DMS53 (cell line): Measurements from ENCODE around the gene ZNF296.
A peak's percentile ranks its signal among the peaks of the same experiment; 100 is the strongest.
"Not testable (repeated sequence)": the region's sequence is repeated elsewhere in the genome, so short reads cannot be mapped to it uniquely, and the experiment has no call there.

ENCODE experiments used
- DNase-seq: peaks from one replicate; lab custom pipeline; 2025; lab: John Stamatoyannopoulos, UW

ZNF296 gene

GRCh38 chr19:45076029-45076850 is at the start of gene ZNF296:
Gene ZNF296, minus strand, starts transcription at chr19:45076478. Its CDS starts 105 bp downstream, at chr19:45076373.
- DNase-seq: peak; percentile 92

GRCh38 chr19:45125360-45125759 is 49.1 kb upstream of the ZNF296 start:
- no peak for DNase-seq

- DNase-seq: no peak
Observed at GRCh38 chr19:45124021-45124420, 47.7 kb upstream of the ZNF296 start.

- DNase-seq: peak; percentile 12
Observed at GRCh38 chr19:45123440-45123850, 47.2 kb upstream of the ZNF296 start.

- DNase-seq: no peak
Observed at GRCh38 chr19:45122832-45123231, 46.6 kb upstream of the ZNF296 start.

GRCh38 chr19:45121827-45122345 is 45.6 kb upstream of the ZNF296 start:
- DNase-seq: no peak

GRCh38 chr19:45119582-45119981 is 43.3 kb upstream of the ZNF296 start:
- no peak for DNase-seq

GRCh38 chr19:45118591-45119355 is 42.5 kb upstream of the ZNF296 start:
- DNase-seq: not testable (repeated sequence)

GRCh38 chr19:45118106-45118505 is 41.8 kb upstream of the ZNF296 start:
- no peak for DNase-seq

- peak; percentile 60 for DNase-seq
Observed at GRCh38 chr19:45117671-45118070, 41.4 kb upstream of the ZNF296 start.

GRCh38 chr19:45117167-45117594 is 40.9 kb upstream of the ZNF296 start:
- peak; percentile 59 for DNase-seq

GRCh38 chr19:45115809-45116615 is 39.7 kb upstream of the ZNF296 start:
- DNase-seq: no peak

GRCh38 chr19:45114116-45114515 is 37.8 kb upstream of the ZNF296 start:
- no peak for DNase-seq

- peak; percentile 90 for DNase-seq
Observed at GRCh38 chr19:45113628-45114027, 37.4 kb upstream of the ZNF296 start.

GRCh38 chr19:45112111-45112827 is 36.0 kb upstream of the ZNF296 start:
- DNase-seq: no peak

GRCh38 chr19:45110851-45111266 is 34.6 kb upstream of the ZNF296 start:
- no peak for DNase-seq

GRCh38 chr19:45107621-45108150 is 31.4 kb upstream of the ZNF296 start:
- DNase-seq: no peak

- not testable (repeated sequence) for DNase-seq
Observed at GRCh38 chr19:45106363-45106762, 30.1 kb upstream of the ZNF296 start.

GRCh38 chr19:45104658-45105349 is 28.5 kb upstream of the ZNF296 start:
- DNase-seq: no peak
